DOHH2 (cell line): ENCODE measurements around the gene TMEFF2.

Experiments
- CTCF ChIP-seq: fragments of 200-600 bp; sonication (generic); IDR thresholded peaks from one replicate; pipeline ENCODE4 v1.5.1; 2014; ENCODE audit warnings: antibody characterized with exemption, mild to moderate bottlenecking, low read depth, low read length; ENCODE audit not compliant: poor library complexity, severe bottlenecking
- EZH2phosphoT487 ChIP-seq: fragments of 200-600 bp; sonication (generic); IDR thresholded peaks from 2 replicates; pipeline ENCODE4 v1.6.1; 2017; ENCODE audit warnings: borderline replicate concordance, mild to moderate bottlenecking, antibody characterized with exemption, low read length, moderate library complexity, mixed read lengths

- no peak for TF ChIP-seq CTCF
- TF ChIP-seq EZH2phosphoT487, result no peak
These were observed 35.0 kb downstream of the TMEFF2 start for GRCh38 chr2:192159736-192160135.
